AG10803 (cell line): Measurements from ENCODE around the gene ISX.

Experiments
- DNase-seq: peaks from one replicate; pipeline ENCODE4 v3.0.0; 2010; ENCODE audit warnings: low read depth
- H3K4me3 ChIP-seq: 2 replicates; pipeline ENCODE4 v1.5.1; 2011; ENCODE audit warnings: mild to moderate bottlenecking, low read length, control low read depth
- CTCF ChIP-seq: conservative IDR thresholded peaks from 2 replicates; pipeline ENCODE4 v1.5.1; 2011; ENCODE audit warnings: mild to moderate bottlenecking, low read length, control low read depth, inconsistent platforms

Gene ISX

GRCh38 chr22:35132568-35132967, 66.6 kb downstream of the ISX start:
- no peak for DNase-seq
- H3K4me3 ChIP-seq = no peak overlapping the region
- no peak for TF ChIP-seq CTCF

GRCh38 chr22:35133702-35134380, 67.9 kb downstream of the ISX start:
- no peak for DNase-seq
- no peak overlapping the region for H3K4me3 ChIP-seq
- no peak for TF ChIP-seq CTCF

GRCh38 chr22:35134637-35135036, 68.7 kb downstream of the ISX start:
- TF ChIP-seq CTCF = no peak
- DNase-seq = no peak
- H3K4me3 ChIP-seq = no peak overlapping the region

GRCh38 chr22:35135165-35135564, 69.2 kb downstream of the ISX start:
- TF ChIP-seq CTCF = no peak
- no peak overlapping the region for H3K4me3 ChIP-seq
- no peak for DNase-seq
